ENCODE measurements around the gene FAM25A. TPM values are rescaled to one million over a fixed set of nuclear protein-coding genes. Genes with fewer than 3 reads are reported as not detected.

Gene FAM25A
- total and polyA plus RNA-seq, 9 donors = not detected

DNA sequence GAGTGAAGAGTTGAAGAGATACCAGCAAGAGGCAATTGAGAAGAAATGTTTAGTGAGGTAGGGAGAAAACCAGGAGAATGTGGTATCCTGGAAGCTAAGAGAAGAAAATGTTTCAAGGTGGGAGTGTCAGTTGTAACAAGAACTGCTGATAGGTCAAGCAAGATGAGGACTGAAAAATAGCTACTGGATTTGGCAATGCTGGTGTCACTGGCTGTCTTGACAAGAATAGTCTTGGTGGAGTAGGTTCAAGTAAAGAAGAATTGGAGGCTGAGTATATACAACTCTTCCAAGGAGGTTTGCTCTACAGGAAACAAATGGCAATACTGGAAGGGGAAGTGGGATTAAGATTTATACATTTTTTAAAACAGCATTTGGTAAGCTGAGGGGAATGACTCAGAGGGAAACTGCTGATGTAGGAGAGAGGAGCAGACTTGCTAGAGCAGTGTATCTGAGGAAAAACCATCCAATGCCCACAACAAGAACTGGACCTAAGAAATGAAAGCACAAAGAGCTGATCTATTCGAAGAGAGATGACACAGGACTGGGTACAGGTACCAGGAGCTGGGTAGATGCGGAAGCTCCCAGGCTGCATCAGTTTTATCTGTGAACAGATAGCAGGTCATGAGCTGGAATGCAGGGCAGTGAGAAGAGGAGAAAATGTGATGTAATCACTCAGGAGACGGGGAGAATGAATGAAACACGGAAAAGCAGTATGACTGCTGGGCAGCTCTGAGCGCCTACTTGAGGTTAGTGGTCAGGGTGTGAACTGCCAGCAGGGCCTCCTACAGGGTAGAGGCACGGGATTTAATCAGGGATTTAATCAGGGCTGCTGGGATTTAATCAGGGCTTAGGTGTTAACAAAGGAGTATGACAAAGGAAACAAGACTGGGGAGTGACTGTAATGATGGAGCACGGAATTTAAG is 34.5 kb downstream of the FAM25A start:
- Histone ChIP-seq H3K36me3 (no peaks in the 10 kb centered on the region), H3K4me3 (no peak overlapping the region), H3K4me1 (ENCODE audit: insufficient read depth) (peaks cover 3% of the 10 kb centered on the region), H3K27ac (no peak overlapping the region), H3K9me3 (no peaks in the 10 kb centered on the region), H3K27me3 (no peaks in the 10 kb centered on the region)
- TF ChIP-seq POLR2A (IDR thresholded peaks at IDR 0.05) = no peak
- TF ChIP-seq EP300 (IDR thresholded peaks at IDR 0.05) = no peak
- TF ChIP-seq, protein P1, sequence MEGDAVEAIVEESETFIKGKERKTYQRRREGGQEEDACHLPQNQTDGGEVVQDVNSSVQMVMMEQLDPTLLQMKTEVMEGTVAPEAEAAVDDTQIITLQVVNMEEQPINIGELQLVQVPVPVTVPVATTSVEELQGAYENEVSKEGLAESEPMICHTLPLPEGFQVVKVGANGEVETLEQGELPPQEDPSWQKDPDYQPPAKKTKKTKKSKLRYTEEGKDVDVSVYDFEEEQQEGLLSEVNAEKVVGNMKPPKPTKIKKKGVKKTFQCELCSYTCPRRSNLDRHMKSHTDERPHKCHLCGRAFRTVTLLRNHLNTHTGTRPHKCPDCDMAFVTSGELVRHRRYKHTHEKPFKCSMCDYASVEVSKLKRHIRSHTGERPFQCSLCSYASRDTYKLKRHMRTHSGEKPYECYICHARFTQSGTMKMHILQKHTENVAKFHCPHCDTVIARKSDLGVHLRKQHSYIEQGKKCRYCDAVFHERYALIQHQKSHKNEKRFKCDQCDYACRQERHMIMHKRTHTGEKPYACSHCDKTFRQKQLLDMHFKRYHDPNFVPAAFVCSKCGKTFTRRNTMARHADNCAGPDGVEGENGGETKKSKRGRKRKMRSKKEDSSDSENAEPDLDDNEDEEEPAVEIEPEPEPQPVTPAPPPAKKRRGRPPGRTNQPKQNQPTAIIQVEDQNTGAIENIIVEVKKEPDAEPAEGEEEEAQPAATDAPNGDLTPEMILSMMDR (IDR thresholded peaks at IDR 0.05) = no peak
- WGBS, 3 donors = 73 to 83% (median 77%) methylated on average over 7 of the region's 7 CpGs
- DNase-seq = no peak
- intact Hi-C loops (cut with DNase I) = no loop called here

DNA sequence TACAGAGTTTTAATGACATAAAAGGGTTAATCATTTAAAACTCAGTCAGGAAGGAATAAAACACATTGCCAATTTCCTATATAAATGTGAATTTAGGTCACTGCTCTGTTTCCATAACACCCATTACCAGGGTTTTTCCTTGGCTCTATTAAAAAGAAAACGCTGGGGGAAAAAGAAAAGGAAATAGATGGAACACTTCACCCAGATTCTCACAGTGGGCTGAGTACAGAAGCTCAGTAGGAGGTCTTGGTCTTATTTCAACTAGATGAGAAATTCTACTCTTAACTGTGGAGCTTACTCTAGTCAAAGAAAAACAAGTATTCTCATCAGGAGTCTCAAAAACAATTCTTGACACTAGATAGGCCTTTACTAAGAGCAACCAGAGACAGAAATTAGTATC is 38.1 kb downstream of the FAM25A start:
- Histone ChIP-seq H3K4me3 (no peak overlapping the region), H3K27ac (no peak overlapping the region), H3K36me3 (no peaks in the 10 kb centered on the region), H3K4me1 (ENCODE audit: insufficient read depth) (peaks cover 2% of the 10 kb centered on the region), H3K9me3 (no peaks in the 10 kb centered on the region), H3K27me3 (no peaks in the 10 kb centered on the region)
- intact Hi-C loops (cut with DNase I) = no loop called here
- TF ChIP-seq POLR2A (IDR thresholded peaks at IDR 0.05) (no peak), EP300 (IDR thresholded peaks at IDR 0.05) (no peak)
- TF ChIP-seq, protein P1 (IDR thresholded peaks at IDR 0.05) = no peak
- 15 to 38% (median 34%) methylated on average over 1 of the region's 1 CpG for WGBS, 3 donors
- no peak for DNase-seq

DNA sequence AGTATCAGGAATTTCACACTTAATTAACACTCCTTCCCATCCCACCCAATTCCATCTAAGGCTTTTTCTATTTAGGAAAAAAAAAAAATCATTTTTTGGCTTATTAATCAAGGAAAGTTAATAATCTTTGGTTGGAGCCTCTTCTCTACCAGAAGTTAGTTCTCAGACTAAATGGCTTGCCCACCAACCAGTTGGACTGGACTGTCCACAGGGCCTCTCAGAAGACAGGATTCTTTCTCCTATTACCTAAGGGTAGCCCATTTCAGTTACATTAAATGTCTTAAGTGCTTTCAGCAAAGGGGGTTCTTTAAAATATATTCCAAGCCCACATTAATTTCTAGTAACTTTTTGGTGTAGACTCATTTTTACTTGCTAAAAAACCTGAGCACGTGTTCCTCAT is 39.3 kb downstream of the FAM25A start:
- WGBS, 3 donors = 94 to 100% (median 94%) methylated on average over 1 of the region's 1 CpG
- intact Hi-C loops (cut with DNase I) = no loop called here

DNA sequence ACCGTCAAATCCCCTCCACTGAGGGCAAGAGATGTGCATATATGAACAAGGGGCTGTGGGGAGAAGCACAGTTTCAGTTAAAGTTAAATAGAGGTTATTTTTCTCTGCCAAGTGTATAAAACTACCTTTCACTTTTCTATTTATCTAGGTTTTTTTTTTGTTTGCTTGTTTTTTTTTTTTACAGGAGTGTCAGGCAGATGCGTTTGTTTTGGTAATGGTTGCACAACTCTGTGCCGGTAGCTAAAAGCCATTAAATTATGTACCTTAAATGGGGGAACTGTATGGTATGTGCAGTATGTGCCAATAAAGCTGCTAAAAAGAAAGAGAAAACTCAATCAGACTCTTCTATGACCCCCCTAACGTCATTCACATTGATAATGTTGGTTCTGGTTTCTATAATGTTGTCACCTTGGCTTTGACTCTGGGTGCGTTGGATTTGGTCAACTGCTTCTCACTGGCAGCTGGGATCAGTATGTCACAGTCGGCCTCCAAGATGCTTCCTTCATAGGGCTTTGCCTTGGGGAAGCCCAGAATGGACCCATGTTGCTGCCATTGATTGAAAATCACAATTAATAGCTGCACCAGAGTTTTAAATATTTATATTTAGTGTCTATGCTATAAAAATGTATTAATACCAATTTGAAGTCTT is 40.3 kb downstream of the FAM25A start:
- Histone ChIP-seq H3K4me3 (no peak overlapping the region), H3K27ac (no peak overlapping the region), H3K36me3 (no peaks in the 10 kb centered on the region), H3K9me3 (no peaks in the 10 kb centered on the region), H3K27me3 (no peaks in the 10 kb centered on the region), H3K4me1 (ENCODE audit: insufficient read depth) (no peaks in the 10 kb centered on the region)
- intact Hi-C loops (cut with DNase I) = no loop called here
- WGBS, 3 donors = 91 to 97% (median 93%) methylated on average over 6 of the region's 6 CpGs
- TF ChIP-seq POLR2A (IDR thresholded peaks at IDR 0.05) (no peak), EP300 (IDR thresholded peaks at IDR 0.05) (no peak)
- TF ChIP-seq, protein P1 (IDR thresholded peaks at IDR 0.05) = no peak
- DNase-seq = no peak

More for the DNA sequence above, 39.3 kb downstream of the FAM25A start:
- H3K27me3 ChIP-seq = no peaks in the 10 kb centered on the region
- no peaks in the 10 kb centered on the region for H3K36me3 ChIP-seq
- TF ChIP-seq, protein P1 (IDR thresholded peaks at IDR 0.05) = no peak
- no peak for TF ChIP-seq EP300 (IDR thresholded peaks at IDR 0.05)
- no peak for TF ChIP-seq POLR2A (IDR thresholded peaks at IDR 0.05)
- DNase-seq = no peak
- no peak overlapping the region for H3K27ac ChIP-seq
- no peak overlapping the region for H3K4me3 ChIP-seq
- H3K4me1 ChIP-seq (ENCODE audit: insufficient read depth) = no peaks in the 10 kb centered on the region
- H3K9me3 ChIP-seq = no peaks in the 10 kb centered on the region

All from ovary (tissue), 9 donors.